ENCODE data around the gene FCMR. TPM values are rescaled to one million over a fixed set of nuclear protein-coding genes. Genes with fewer than 3 reads are reported as not detected.

The FCMR gene
- total and polyA plus RNA-seq, 8 donors: 3.3 to 6.7 (median 4.8) TPM; not detected in 2

- Histone ChIP-seq H3K27me3 (peaks cover 0 to 39% (median 10%) of the 10 kb centered on the region in 3 donors), H3K36me3 (no peaks in the 10 kb centered on the region), H3K4me1 (peaks cover 14 to 37% (median 22%) of the 10 kb centered on the region in 4 donors), H3K9me3 (no peaks in the 10 kb centered on the region), H3K27ac (no peak overlapping the region), H3K4me3 (no peak overlapping the region)
- peak in 1 of 3 donors; percentile 28 for TF ChIP-seq POLR2AphosphoS5 (IDR thresholded peaks at IDR 0.05)
- TF ChIP-seq EP300 (IDR thresholded peaks at IDR 0.05): no peak
- peak in 5 of 7 experiments; percentile 82 to 93 (median 91) for TF ChIP-seq CTCF (IDR thresholded peaks at IDR 0.05)
- peak in 1 of 2 donors; percentile 82 for DNase-seq
- intact Hi-C loops (cut with DNase I; ENCODE audit: low total_unique reads): loop anchor here (10.0 kb wide), 1 partner anchor 276 kb away; the partner anchor contains the start of gene DYRK3
- WGBS, 5 donors: 0 to 3% (median 0%) methylated on average over 1 of the region's 1 CpG
Observed at GRCh38 chr1:206911064-206911663, 10.6 kb downstream of the FCMR start.

- 23 to 48% (median 25%) methylated on average over 9 to 14 of the region's 14 CpGs for WGBS, 5 donors
- TF ChIP-seq POLR2AphosphoS5 (IDR thresholded peaks at IDR 0.05): no peak
- no peak for TF ChIP-seq CTCF (IDR thresholded peaks at IDR 0.05)
- Histone ChIP-seq H3K27me3 (peaks cover 0 to 39% (median 10%) of the 10 kb centered on the region in 3 donors), H3K36me3 (no peaks in the 10 kb centered on the region), H3K9me3 (no peaks in the 10 kb centered on the region), H3K4me1 (peaks cover 14 to 37% (median 22%) of the 10 kb centered on the region in 4 donors), H3K27ac (peak overlapping the region; percentile 69 to 86 (median 72)), H3K4me3 (peak overlapping the region; percentile 46 to 63 (median 52))
- intact Hi-C loops (cut with DNase I; ENCODE audit: low total_unique reads): loop anchor here (10.0 kb wide), 2 partner anchors 175 to 275 kb away; partner anchors contain the start of gene DYRK3
- no peak for DNase-seq
Observed at GRCh38 chr1:206909883-206910318, 11.8 kb downstream of the FCMR start.

GRCh38 chr1:206909161-206909882 is 12.4 kb downstream of the FCMR start:
- peak overlapping the region; percentile 46 to 63 (median 52) for H3K4me3 ChIP-seq
- no peaks in the 10 kb centered on the region for H3K9me3 ChIP-seq
- intact Hi-C loops (cut with DNase I; ENCODE audit: low total_unique reads): loop anchor here (10.0 kb wide), 1 partner anchor 175 kb away; no protein-coding TSS in a partner anchor
- peak; percentile 94 to 96 for DNase-seq
- peaks cover 14 to 37% (median 22%) of the 10 kb centered on the region in 4 donors for H3K4me1 ChIP-seq
- H3K27me3 ChIP-seq: peaks cover 0 to 39% (median 10%) of the 10 kb centered on the region in 3 donors
- H3K36me3 ChIP-seq: no peaks in the 10 kb centered on the region
- H3K27ac ChIP-seq: peak overlapping the region; percentile 69 to 86 (median 72)
- WGBS, 5 donors: 0 to 3% (median 2%) methylated on average over 23 to 69 of the region's 69 CpGs
- peak in 1 of 7 experiments; percentile 8 for TF ChIP-seq CTCF (IDR thresholded peaks at IDR 0.05)
- no peak for TF ChIP-seq EP300 (IDR thresholded peaks at IDR 0.05)
- TF ChIP-seq POLR2AphosphoS5 (IDR thresholded peaks at IDR 0.05): peak; percentile 6 to 70 (median 33)
- no peak for TF ChIP-seq POLR2A (IDR thresholded peaks at IDR 0.05)

- 84 to 92% (median 88%) methylated on average over 10 of the region's 10 CpGs for WGBS, 5 donors
- Histone ChIP-seq H3K27me3 (peaks cover 0 to 32% (median 10%) of the 10 kb centered on the region in 3 donors), H3K27ac (no peak overlapping the region), H3K9me3 (no peaks in the 10 kb centered on the region), H3K4me1 (peaks cover 14 to 37% (median 22%) of the 10 kb centered on the region in 4 donors), H3K4me3 (no peak overlapping the region), H3K36me3 (no peaks in the 10 kb centered on the region)
- DNase-seq: no peak
- intact Hi-C loops (cut with DNase I; ENCODE audit: low total_unique reads): loop anchor here (10.0 kb wide), 1 partner anchor 173 kb away; no protein-coding TSS in a partner anchor
- no peak for TF ChIP-seq CTCF (IDR thresholded peaks at IDR 0.05)
- TF ChIP-seq EP300 (IDR thresholded peaks at IDR 0.05): no peak
- no peak for TF ChIP-seq POLR2A (IDR thresholded peaks at IDR 0.05)
- no peak for TF ChIP-seq POLR2AphosphoS5 (IDR thresholded peaks at IDR 0.05)
Observed at GRCh38 chr1:206908038-206908437, 13.7 kb downstream of the FCMR start.

All from stomach (tissue), 9 donors.